Activated CD8-positive, alpha-beta memory T cell treated with anti-CD3 and anti-CD28 coated beads for 24 hours (primary cell): Measurements from ENCODE around the gene SIK2.
A peak's percentile ranks its signal among the peaks of the same experiment; 100 is the strongest.
"Not testable (repeated sequence)": the region's sequence is repeated elsewhere in the genome, so short reads cannot be mapped to it uniquely, and the experiment has no call there.

ENCODE experiments used
- DNase-seq: peaks from one replicate; pipeline ENCODE4 v3.0.0-alpha.2; 2020

SIK2 gene

GRCh38 chr11:111765320-111765983, 163.2 kb downstream of the SIK2 start:
- DNase-seq = no peak

GRCh38 chr11:111765984-111766833, 164.0 kb downstream of the SIK2 start, which contains the start of gene PPP2R1B:
Gene PPP2R1B (minus strand): TSS chr11:111766389. CDS start chr11:111766361, 28 bp downstream.
- peak; percentile 90 for DNase-seq

- no peak for DNase-seq
Measured at GRCh38 chr11:111766834-111767142, 164.5 kb downstream of the SIK2 start.

DNA sequence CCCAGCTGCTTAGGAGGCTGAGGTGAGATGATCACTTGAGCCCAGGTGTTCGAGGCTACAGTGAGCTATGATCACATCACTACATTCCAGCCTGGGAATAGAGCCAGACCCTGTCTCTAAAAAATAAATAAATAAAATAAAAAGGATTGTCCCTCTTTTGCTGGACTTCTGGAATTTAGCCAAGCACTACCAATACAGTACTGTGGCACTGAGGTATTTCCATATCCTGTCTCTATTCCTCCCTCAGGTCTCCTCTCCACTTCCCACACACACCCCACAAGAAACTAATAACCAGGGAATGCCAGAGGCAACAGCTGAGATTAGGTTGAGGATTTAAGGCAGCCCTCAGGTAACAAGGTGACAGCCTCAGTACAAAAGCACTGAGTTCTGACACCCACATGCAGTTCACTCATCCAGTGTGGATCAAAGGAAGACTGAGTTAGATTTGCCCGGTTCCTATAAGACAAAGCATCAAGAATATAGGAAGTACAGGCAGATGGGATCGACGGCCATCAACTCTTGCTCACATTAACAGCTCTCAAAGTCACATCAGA, 168.4 kb downstream of the SIK2 start:
- no peak for DNase-seq

- not testable (repeated sequence) for DNase-seq
Measured at GRCh38 chr11:111771205-111771604, 169.0 kb downstream of the SIK2 start.

- DNase-seq = no peak
Measured at GRCh38 chr11:111772535-111772934, 170.3 kb downstream of the SIK2 start.

DNA sequence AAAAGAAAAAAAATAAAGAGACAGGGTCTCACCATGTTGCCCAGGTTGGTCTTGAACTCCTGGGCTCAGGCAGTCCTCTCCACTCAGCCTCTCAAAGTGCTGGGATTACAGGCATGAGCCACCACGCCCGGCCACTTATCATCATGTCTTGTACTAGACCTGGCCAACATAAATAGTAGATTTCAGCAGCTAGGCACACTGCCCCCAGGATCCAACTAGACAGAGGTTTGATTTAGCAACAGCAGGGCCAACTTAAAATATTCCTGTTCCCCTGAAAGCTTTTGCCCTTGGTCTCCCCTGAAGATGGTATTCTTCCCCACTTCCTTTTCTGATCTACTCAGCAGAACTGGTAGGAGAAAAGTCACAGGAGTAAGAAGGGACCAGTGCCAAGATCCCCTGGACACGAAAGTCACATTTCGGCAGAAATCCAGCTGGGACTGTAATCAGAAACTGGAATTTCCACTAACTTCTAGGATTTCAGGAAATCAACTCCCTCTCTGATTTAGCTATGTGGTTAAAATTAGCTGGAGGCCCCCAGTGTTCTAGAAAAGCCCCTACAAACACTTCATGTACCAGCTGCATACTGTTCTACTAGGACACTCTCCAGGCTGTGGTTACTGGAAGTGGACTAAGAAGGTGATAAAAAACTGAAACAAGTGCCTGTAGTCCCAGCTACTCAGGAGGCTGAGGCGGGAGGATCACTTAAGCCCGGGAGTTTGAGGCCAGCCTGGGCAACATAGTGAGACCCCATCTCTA, 172.9 kb downstream of the SIK2 start:
- DNase-seq = no peak

DNA sequence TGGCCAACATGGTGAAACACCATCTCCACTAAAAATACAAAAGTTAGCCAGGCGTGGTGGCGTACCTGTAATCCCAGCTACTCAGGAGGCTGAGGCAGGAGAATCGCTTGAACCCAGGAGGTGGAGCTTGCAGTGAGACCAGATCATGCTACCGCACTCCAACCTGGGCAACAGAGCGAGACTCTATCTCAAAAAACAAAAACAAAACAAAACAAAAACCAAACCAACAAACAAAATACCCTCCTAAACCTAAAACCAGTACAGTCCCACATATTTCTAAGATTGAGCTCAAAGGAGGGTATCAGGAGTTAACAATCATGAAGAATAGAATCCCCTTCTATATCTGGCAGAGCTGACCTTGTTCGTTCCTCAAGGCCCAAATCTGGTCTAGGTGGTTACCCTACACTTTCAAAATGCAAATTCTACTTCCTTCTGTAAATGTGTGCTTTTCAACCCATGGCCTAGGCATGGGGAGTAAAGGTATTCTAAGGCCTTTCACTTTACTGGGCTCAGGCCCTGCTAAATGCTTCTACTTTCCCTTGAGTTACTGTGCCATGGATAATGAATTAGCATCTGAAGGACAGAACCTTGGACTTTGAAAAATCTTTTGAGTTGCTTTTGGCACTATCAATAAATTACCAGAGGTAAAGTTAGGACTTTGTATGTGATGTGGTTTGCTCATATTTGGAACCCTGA, 174.3 kb downstream of the SIK2 start:
- no peak for DNase-seq

DNA sequence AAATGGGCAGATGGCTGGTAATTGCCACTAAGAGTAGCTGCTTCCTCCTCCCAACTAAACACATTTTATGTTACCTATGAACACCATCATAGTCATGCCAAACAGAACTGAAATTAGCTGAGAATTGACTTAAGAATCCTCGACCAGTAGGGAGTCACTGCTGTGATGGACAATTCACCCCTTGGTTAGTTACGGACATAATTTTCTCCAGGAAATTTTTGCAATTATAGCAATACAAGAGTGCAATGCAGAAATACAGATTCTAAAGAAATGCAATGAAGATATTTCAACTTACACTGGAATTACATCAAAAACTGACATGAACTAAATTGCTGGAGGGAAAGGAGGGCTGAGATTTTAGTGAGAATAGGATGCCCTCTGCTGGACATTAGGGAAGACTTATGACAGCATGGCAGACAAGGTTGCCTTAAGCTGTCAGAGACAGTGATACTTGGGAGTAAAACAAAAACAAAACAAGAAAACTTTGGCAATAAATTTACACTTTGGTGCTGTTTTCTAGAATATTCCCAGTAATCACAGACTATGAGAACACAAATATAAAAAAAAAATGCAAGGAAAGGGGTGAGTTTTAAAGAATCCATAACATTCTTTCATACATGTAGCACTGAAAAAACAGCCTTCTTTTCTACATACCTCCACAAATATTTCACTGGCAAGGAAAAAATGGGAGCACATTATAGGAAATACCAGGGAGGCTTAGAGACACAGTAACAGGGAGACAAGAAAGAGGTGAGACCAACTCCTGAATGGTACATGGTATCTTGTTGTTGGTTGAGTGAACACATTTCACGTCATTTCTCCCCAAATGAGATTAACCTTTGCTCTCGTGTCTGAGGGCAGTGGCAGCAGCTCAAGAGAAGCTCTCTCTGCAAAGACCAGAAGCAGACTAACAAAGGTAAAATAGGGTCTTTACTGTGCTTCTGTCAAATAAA, 175.1 kb downstream of the SIK2 start:
- DNase-seq = no peak

DNA sequence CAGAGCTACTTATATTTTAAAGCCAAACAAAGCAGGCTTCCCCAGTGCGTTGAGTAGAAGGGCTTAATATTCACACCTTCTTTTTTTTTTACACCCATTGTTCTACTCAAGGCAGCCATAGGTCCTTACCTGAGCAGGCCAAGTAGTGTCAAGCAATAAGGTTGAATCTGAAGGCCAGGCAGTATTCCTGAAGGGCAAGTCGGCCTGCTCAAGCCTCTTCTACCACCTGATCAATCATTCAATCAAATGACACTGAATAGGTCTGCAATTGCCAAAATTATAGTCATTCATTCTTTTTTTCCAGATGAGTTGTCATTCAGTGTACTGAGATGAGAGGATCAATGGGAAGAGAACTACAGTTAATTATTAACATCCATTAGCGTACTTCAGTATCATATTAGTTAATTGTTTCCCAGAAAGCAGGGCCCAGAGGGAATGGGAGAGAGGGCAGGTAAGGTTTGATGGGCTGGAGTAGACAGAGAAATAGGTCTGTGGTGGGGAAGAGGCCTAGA, 175.9 kb downstream of the SIK2 start:
- DNase-seq = no peak

DNA sequence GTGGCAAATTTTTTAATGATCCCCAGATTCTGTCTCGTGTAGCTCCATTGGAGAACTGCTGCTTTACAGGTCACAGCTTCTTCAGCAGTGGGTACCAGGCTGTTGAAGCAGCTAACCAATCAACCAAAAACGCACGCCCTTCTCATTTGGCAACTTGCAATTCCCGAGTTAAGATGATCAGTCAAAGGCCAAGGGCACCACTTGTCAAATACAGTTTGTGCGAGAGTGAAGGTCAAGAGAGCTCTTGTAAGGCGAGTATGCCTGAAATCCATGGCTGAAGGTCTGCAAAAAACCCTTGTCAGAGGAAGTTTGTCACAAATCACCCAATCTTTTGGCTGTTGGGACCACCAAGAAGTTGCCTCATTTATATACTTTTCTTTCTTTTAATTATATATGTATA, 176.9 kb downstream of the SIK2 start:
- no peak for DNase-seq
